Natural killer cell (primary cell): Measurements from ENCODE around the gene EPC1. TPM values are rescaled to one million over a fixed set of nuclear protein-coding genes. Genes with fewer than 3 reads are reported as not detected.

Source experiments
- ATAC-seq, 3 donors: fragments of 150-1000 bp in 2 of 3; fragments of 200-7000 bp in 1 of 3; cut with Tn5 transposase; 1 replicate in 1 of 3; 2 replicates in 2 of 3; pipeline ENCODE4 v1.10.0; 2021; ENCODE audit warnings: mild to moderate bottlenecking in 2 of 3, moderate library complexity in 2 of 3
- DNase-seq, 2 donors: peaks; one replicate each; pipeline versions ENCODE4 v3.0.0 to v3.0.0-alpha.2; 2013 to 2021; ENCODE audit warnings: mixed read lengths in 1 of 2
- H3K27ac ChIP-seq: one replicate; pipeline ENCODE4 v1.5.1; 2013; ENCODE audit warnings: mild to moderate bottlenecking, low read length
- H3K27me3 ChIP-seq: one replicate; pipeline ENCODE4 v1.6.1; 2013; ENCODE audit warnings: low read length; ENCODE audit not compliant: control insufficient read depth, insufficient read depth
- H3K36me3 ChIP-seq: one replicate; pipeline ENCODE4 v1.6.1; 2013; ENCODE audit warnings: low read length; ENCODE audit not compliant: control insufficient read depth, insufficient read depth
- H3K4me1 ChIP-seq: one replicate; pipeline ENCODE4 v1.6.1; 2013; ENCODE audit warnings: low read length; ENCODE audit not compliant: control insufficient read depth, insufficient read depth
- H3K4me3 ChIP-seq: one replicate; pipeline ENCODE4 v1.5.1; 2013; ENCODE audit warnings: low read length
- H3K9me3 ChIP-seq: one replicate; pipeline ENCODE4 v1.6.1; 2013; ENCODE audit warnings: low read length; ENCODE audit not compliant: control insufficient read depth, insufficient read depth
- H3K27ac Mint-ChIP-seq, 2 donors: one replicate each; pipeline ENCODE4 v1.8.0; 2022; ENCODE audit warnings: mild to moderate bottlenecking in 2 of 2, mixed read lengths in 2 of 2, moderate library complexity in 1 of 2
- H3K27me3 Mint-ChIP-seq, 2 donors: one replicate each; pipeline ENCODE4 v1.8.0; 2022; ENCODE audit warnings: low read depth in 2 of 2, mixed read lengths in 2 of 2
- H3K36me3 Mint-ChIP-seq: one replicate; pipeline ENCODE4 v1.8.0; 2022; ENCODE audit warnings: mixed read lengths
- H3K4me1 Mint-ChIP-seq, 2 donors: one replicate each; pipeline ENCODE4 v1.8.0; 2022; ENCODE audit warnings: mixed read lengths in 2 of 2
- H3K4me3 Mint-ChIP-seq: one replicate; pipeline ENCODE4 v1.8.0; 2022; ENCODE audit warnings: mild to moderate bottlenecking, moderate library complexity, mixed read lengths
- H3K9me3 Mint-ChIP-seq, 2 donors: one replicate each; pipeline ENCODE4 v1.8.0; 2022; ENCODE audit warnings: mixed read lengths in 2 of 2
- WGBS: methylation state at CpG from one replicate; pipeline ENCODE4 v1.1.7; 2013; ENCODE audit warnings: missing lambda C conversion rate; ENCODE audit not compliant: insufficient coverage; 5-methylcytosine and 5-hydroxymethylcytosine counted together
- intact Hi-C: fragments of 100-400 bp; cut with micrococcal nuclease; formaldehyde crosslinking; loops from one replicate; pipeline ENCODE4 v1.14.2; 2022
- total RNA-seq, 4 donors: library from RNA; stranded (reverse); fragments of 120-200 nt in 1 of 4; gene quantifications; one replicate each; pipeline versions ENCODE4 v1.2.3 to v1.2.4, GENCODE V29; 2013 to 2022
- TF ChIP-seq, protein P1 (sequence below): fragments of 200-600 bp; IDR thresholded peaks from one replicate; pipeline ENCODE4 v1.8.0; 2022; ENCODE audit warnings: antibody characterized with exemption

Gene EPC1
- total RNA-seq, 3 donors from 2014 or later (not counting 1 experiment from before 2014, with no cell fraction given): 155 to 178 (median 161) TPM

DNA sequence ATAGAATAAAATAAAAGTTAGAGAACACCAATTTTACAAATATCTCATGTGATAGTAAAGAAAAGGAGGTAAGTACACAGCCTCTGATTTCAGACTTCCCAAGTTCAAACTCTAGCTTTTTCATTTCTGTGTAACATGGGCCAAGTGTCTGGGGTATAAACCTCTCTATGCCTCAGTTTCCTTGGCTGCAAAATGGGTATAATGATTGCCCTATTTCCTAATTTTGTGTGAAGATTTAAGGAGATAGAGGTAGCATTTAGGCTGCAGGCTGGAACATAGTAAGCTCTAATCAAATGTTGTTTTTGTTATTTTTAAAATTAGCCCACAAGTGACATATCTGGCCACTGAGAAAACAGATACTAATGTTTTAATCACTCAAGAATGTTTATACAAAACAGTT, 26.1 kb upstream of the EPC1 start:
- intact Hi-C loops: loop anchor here (10.0 kb wide), 1 partner anchor 318 kb away; the partner anchor contains the start of gene KIF5B
- H3K36me3 Mint-ChIP-seq: no peaks in the 10 kb centered on the region
- Histone ChIP-seq H3K4me1 (no peaks in the 10 kb centered on the region), H3K27ac (no peak overlapping the region), H3K27me3 (no peaks in the 10 kb centered on the region), H3K36me3 (peaks cover 6% of the 10 kb centered on the region), H3K9me3 (no peaks in the 10 kb centered on the region), H3K4me3 (no peak overlapping the region)
- no peaks in the 10 kb centered on the region for H3K9me3 Mint-ChIP-seq
- peaks cover 42 to 45% of the 10 kb centered on the region in 2 donors for H3K4me1 Mint-ChIP-seq
- peak overlapping the region in 1 of 2 donors; percentile 48 for H3K27ac Mint-ChIP-seq
- DNase-seq (no peak), ATAC-seq (no peak)
- no peak overlapping the region for H3K4me3 Mint-ChIP-seq
- TF ChIP-seq, protein P1, sequence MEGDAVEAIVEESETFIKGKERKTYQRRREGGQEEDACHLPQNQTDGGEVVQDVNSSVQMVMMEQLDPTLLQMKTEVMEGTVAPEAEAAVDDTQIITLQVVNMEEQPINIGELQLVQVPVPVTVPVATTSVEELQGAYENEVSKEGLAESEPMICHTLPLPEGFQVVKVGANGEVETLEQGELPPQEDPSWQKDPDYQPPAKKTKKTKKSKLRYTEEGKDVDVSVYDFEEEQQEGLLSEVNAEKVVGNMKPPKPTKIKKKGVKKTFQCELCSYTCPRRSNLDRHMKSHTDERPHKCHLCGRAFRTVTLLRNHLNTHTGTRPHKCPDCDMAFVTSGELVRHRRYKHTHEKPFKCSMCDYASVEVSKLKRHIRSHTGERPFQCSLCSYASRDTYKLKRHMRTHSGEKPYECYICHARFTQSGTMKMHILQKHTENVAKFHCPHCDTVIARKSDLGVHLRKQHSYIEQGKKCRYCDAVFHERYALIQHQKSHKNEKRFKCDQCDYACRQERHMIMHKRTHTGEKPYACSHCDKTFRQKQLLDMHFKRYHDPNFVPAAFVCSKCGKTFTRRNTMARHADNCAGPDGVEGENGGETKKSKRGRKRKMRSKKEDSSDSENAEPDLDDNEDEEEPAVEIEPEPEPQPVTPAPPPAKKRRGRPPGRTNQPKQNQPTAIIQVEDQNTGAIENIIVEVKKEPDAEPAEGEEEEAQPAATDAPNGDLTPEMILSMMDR: no peak
- H3K27me3 Mint-ChIP-seq: no peaks in the 10 kb centered on the region

DNA sequence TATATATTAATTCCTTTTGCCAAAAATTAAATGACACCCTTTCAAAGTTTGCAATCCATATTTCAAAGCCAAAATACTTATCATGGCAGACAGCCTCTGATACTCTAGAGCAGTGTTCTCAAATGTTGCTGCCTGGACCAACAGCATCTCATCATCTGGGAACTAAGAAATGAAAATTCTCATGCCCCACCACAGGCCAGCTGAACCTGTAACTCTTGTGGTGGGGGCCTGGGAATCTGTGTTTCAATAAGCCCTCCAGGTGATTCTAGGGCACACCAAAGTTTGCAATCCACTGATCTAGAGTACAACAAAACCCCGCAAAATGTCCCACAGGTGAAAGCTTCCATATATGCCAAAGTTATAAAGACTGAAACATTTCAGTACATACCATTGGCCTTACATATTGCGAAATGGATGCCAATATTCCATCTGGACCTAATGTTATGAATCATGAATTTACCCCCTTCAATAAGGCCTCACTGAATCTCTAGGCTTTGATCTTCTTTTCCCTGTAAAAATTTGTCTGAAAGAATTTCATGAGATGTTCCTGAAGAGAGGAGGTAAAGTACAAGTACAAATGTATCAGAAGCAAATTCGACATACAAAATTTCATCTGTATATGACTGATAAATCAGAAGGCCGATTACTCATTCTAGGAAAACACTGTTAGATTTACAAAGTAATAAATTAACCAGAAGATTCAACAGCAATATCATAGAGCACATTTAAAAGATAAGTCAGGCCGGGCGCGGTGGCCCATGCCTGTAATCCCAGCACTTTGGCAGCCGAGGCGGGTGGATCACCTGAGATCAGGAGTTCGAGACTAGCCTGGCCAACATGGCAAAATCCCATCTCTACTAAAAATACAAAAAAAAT, 25.3 kb upstream of the EPC1 start:
- Mint-ChIP-seq H3K4me1 (peaks cover 48 to 50% of the 10 kb centered on the region in 2 donors), H3K9me3 (no peaks in the 10 kb centered on the region), H3K27me3 (no peaks in the 10 kb centered on the region), H3K4me3 (no peak overlapping the region), H3K36me3 (no peaks in the 10 kb centered on the region), H3K27ac (peak overlapping the region in 1 of 2 donors; percentile 22)
- ATAC-seq (no peak), DNase-seq (no peak)
- Histone ChIP-seq H3K27ac (no peak overlapping the region), H3K36me3 (peaks cover 6% of the 10 kb centered on the region), H3K27me3 (no peaks in the 10 kb centered on the region), H3K4me1 (no peaks in the 10 kb centered on the region), H3K9me3 (no peaks in the 10 kb centered on the region), H3K4me3 (no peak overlapping the region)
- TF ChIP-seq, protein P1: no peak
- intact Hi-C loops: loop anchor here (10.0 kb wide), 1 partner anchor 317 kb away; the partner anchor contains the start of gene KIF5B
- 83% methylated on average over 10 of the region's 10 CpGs for WGBS

DNA sequence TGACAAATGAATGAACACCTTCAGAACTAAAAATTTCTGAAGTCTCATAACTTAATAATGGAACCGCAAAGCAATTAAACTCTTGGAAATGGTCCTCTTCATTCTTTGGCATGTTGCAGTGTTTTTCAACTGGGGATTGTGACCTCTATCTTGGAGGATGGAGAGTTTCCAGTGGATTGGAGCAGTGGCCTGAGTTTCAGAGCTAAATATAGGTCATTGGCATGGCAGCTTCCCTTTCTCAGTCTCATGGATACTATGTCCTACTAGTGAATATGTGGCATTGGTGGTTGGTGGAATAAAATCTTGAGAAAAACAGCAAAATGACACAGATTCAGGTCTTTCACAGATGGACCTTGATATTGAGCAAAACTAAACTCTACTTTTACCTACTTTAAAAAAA, 24.1 kb upstream of the EPC1 start:
- Mint-ChIP-seq H3K4me3 (no peak overlapping the region), H3K4me1 (peaks cover 40 to 43% of the 10 kb centered on the region in 2 donors), H3K27ac (no peak overlapping the region), H3K27me3 (no peaks in the 10 kb centered on the region), H3K9me3 (no peaks in the 10 kb centered on the region), H3K36me3 (no peaks in the 10 kb centered on the region)
- no peak for ATAC-seq
- TF ChIP-seq, protein P1: no peak
- no peak overlapping the region for H3K27ac ChIP-seq
- intact Hi-C loops: loop anchor here (10.0 kb wide), 1 partner anchor 316 kb away; the partner anchor contains the start of gene KIF5B
- WGBS: 91% methylated on average over 1 of the region's 1 CpG
- H3K9me3 ChIP-seq: no peaks in the 10 kb centered on the region
- H3K27me3 ChIP-seq: no peaks in the 10 kb centered on the region
- no peak overlapping the region for H3K4me3 ChIP-seq
- H3K4me1 ChIP-seq: no peaks in the 10 kb centered on the region
- DNase-seq: no peak
- peaks cover 6% of the 10 kb centered on the region for H3K36me3 ChIP-seq
